Endothelial cell of umbilical vein (primary cell): ENCODE results near the gene MAP4K5. TPM values are rescaled to one million over a fixed set of nuclear protein-coding genes. Genes with fewer than 3 reads are reported as not detected.
A peak's percentile ranks its signal among the peaks of the same experiment; 100 is the strongest.

Experiments used
- BruUV-seq: library from RNA; stranded (reverse); fragments of 400-500 nt; replicated peaks from 2 replicates; lab custom pipeline; 2021; lab: Mats Ljungman, UMichigan
- CTCF ChIA-PET: fragments of 300-600, 350-600 bp; sonication (Branson Sonifier 250); formaldehyde crosslinking; loops from one replicate; lab custom pipeline; 2021; ENCODE audit warnings: antibody characterized with exemption, inconsistent platforms; lab: Charles Lee
- POLR2A ChIA-PET: fragments of 300-600, 350-600 bp; sonication (Branson Sonifier 250); formaldehyde crosslinking; loops from one replicate; lab custom pipeline; 2021; ENCODE audit warnings: antibody characterized with exemption, inconsistent platforms; lab: Charles Lee
- DNase-seq: peaks from one replicate; pipeline ENCODE4 v3.0.0-alpha.2; 2011; ENCODE audit warnings: low read depth, low spot score
- FAIRE-seq: peaks from 2 replicates; lab custom pipeline; 2011; peaks lifted over from hg19 to GRCh38; lab: Jason Lieb, UNC
- H2AFZ ChIP-seq: 2 replicates; pipeline ENCODE4 v1.6.0; 2012; ENCODE audit warnings: low read depth, low read length, control low read depth, inconsistent platforms
- H3K27ac ChIP-seq: 2 replicates; pipeline ENCODE4 v1.5.1; 2011; ENCODE audit warnings: low read depth, mild to moderate bottlenecking, control low read depth, low read length, moderate library complexity; ENCODE audit not compliant: insufficient read depth
- H3K27me3 ChIP-seq, 2 experiments: 2 replicates each; pipeline versions ENCODE4 v1.6.0 to v1.6.1; 2011; ENCODE audit warnings: low read length in 2 of 2, mixed read lengths in 1 of 2; ENCODE audit not compliant: control insufficient read depth in 2 of 2, insufficient read depth in 2 of 2
- H3K36me3 ChIP-seq, 2 experiments: 2 replicates in 1 of 2; 3 replicates in 1 of 2; pipeline ENCODE4 v1.5.1; 2011; ENCODE audit warnings: low read length in 2 of 2, mild to moderate bottlenecking in 1 of 2, moderate library complexity in 1 of 2; ENCODE audit not compliant: control insufficient read depth in 2 of 2, insufficient read depth in 2 of 2; ENCODE audit errors: extremely low read depth in 1 of 2
- H3K4me1 ChIP-seq: 3 replicates; pipeline ENCODE4 v1.5.1; 2011; ENCODE audit warnings: mild to moderate bottlenecking, low read length; ENCODE audit not compliant: control insufficient read depth, insufficient read depth; ENCODE audit errors: extremely low read depth
- H3K4me2 ChIP-seq: 2 replicates; pipeline ENCODE4 v1.6.1; 2011; ENCODE audit warnings: low read length, control low read depth, mixed read lengths; ENCODE audit not compliant: insufficient read depth
- H3K4me3 ChIP-seq, 3 experiments: fragments of 200-600 bp in 1 of 3; sonication (generic), shearing (Covaris generic) in 1 of 3; replicated peaks in 1 of 3; 2 replicates each; pipeline ENCODE4 v1.5.1; 2011 to 2016; ENCODE audit warnings: control low read depth in 3 of 3, low read length in 3 of 3, mild to moderate bottlenecking in 2 of 3, inconsistent platforms in 1 of 3, low read depth in 1 of 3, moderate library complexity in 1 of 3; ENCODE audit not compliant: insufficient read depth in 1 of 3
- H3K79me2 ChIP-seq: 2 replicates; pipeline ENCODE4 v1.6.0; 2012; ENCODE audit warnings: low read length, inconsistent platforms; ENCODE audit not compliant: control insufficient read depth, insufficient read depth
- H3K9ac ChIP-seq: replicated peaks from 2 replicates; pipeline ENCODE3; 2011; ENCODE audit warnings: low read length, control low read depth; ENCODE audit not compliant: insufficient read depth; ENCODE audit errors: extremely low read depth
- H3K9me1 ChIP-seq: replicated peaks from 3 replicates; pipeline ENCODE4 v1.6.0; 2011; ENCODE audit warnings: mild to moderate bottlenecking, low read length; ENCODE audit not compliant: control insufficient read depth, insufficient read depth; ENCODE audit errors: extremely low read depth
- H3K9me3 ChIP-seq: replicated peaks from 2 replicates; pipeline ENCODE4 v1.5.1; 2012; ENCODE audit warnings: low read length, inconsistent platforms; ENCODE audit not compliant: control insufficient read depth, insufficient read depth
- H4K20me1 ChIP-seq: replicated peaks from 2 replicates; pipeline ENCODE3; 2011; ENCODE audit warnings: mild to moderate bottlenecking, low read length; ENCODE audit not compliant: control insufficient read depth, insufficient read depth; ENCODE audit errors: extremely low read depth
- EZH2 ChIP-seq: IDR thresholded peaks from 2 replicates; pipeline ENCODE4 v1.6.1; 2012; ENCODE audit warnings: borderline replicate concordance, low read depth, mild to moderate bottlenecking, moderate library complexity, low read length, inconsistent platforms; ENCODE audit not compliant: severe bottlenecking
- FOS ChIP-seq: IDR thresholded peaks from 2 replicates; pipeline ENCODE4 v1.6.1; 2011; ENCODE audit warnings: mild to moderate bottlenecking, low read length, moderate library complexity, borderline replicate concordance; ENCODE audit not compliant: insufficient read depth
- GATA2 ChIP-seq: IDR thresholded peaks from 2 replicates; pipeline ENCODE4 v1.7.0; 2011; ENCODE audit warnings: low read depth, mild to moderate bottlenecking, moderate library complexity, mixed read lengths, low read length; ENCODE audit not compliant: insufficient read length, insufficient read depth
- JUN ChIP-seq: IDR thresholded peaks from 2 replicates; pipeline ENCODE4 v1.6.1; 2011; ENCODE audit warnings: borderline replicate concordance, low read depth; ENCODE audit not compliant: insufficient read length, insufficient read depth
- MYC ChIP-seq: IDR thresholded peaks from one replicate; pipeline ENCODE4 v1.6.1; 2011; ENCODE audit warnings: mild to moderate bottlenecking, low read depth, low read length
- POLR2A ChIP-seq: IDR thresholded peaks from 2 replicates; pipeline ENCODE4 v1.6.1; 2012; ENCODE audit warnings: low read depth, mild to moderate bottlenecking, control low read depth, low read length
- POLR2AphosphoS5 ChIP-seq: IDR thresholded peaks from 2 replicates; pipeline ENCODE4 v1.6.1; 2012; ENCODE audit warnings: low read depth, mild to moderate bottlenecking, control low read depth, low read length, moderate library complexity; ENCODE audit not compliant: insufficient read depth
- dilution Hi-C: fragments of 300-500 bp; cut with MboI; formaldehyde crosslinking; loops from one replicate; pipeline ENCODE4 v1.15.0; 2019; ENCODE audit warnings: low sequenced_read_pairs; ENCODE audit not compliant: extremely low pct_ligation_motif_present
- intact Hi-C: fragments of 100-400 bp; cut with micrococcal nuclease; formaldehyde crosslinking; loops from one replicate; pipeline ENCODE4 v1.10.0; 2022
- polyA plus RNA-seq, 4 experiments: library from polyadenylated mRNA; depleted of rRNA in 3 of 4; stranded (reverse) in 3 of 4; unstranded in 1 of 4; fragments of >200 nt; gene quantifications; 2 replicates each; pipeline versions ENCODE4 v1.2.1 to v1.2.3, GENCODE V29; 2011 to 2012; ENCODE audit warnings: missing spikeins in 1 of 4
- total RNA-seq: library from RNA; stranded (reverse); gene quantifications from 2 replicates; pipeline ENCODE4 v1.2.3, GENCODE V29; 2021
- TF ChIP-seq, protein P1 (sequence below): IDR thresholded peaks from 2 replicates; pipeline ENCODE4 v1.6.1; 2011; ENCODE audit not compliant: insufficient read depth, insufficient read length
- TF ChIP-seq, protein P2 (sequence below), 2 donors: IDR thresholded peaks; 1 replicate in 1 of 2; 2 replicates in 1 of 2; pipeline ENCODE4 v1.5.1; 2011; ENCODE audit warnings: low read length in 2 of 2, mild to moderate bottlenecking in 2 of 2, moderate library complexity in 2 of 2, control low read depth in 1 of 2, inconsistent platforms in 1 of 2, low read depth in 1 of 2; ENCODE audit not compliant: insufficient read depth in 1 of 2; ENCODE audit errors: extremely low read depth in 1 of 2

MAP4K5 gene
- total and polyA plus RNA-seq, 2 donors (not counting 3 experiments of a cell fraction or from before 2014, with no cell fraction given): 17.4 to 73.7 TPM

DNA sequence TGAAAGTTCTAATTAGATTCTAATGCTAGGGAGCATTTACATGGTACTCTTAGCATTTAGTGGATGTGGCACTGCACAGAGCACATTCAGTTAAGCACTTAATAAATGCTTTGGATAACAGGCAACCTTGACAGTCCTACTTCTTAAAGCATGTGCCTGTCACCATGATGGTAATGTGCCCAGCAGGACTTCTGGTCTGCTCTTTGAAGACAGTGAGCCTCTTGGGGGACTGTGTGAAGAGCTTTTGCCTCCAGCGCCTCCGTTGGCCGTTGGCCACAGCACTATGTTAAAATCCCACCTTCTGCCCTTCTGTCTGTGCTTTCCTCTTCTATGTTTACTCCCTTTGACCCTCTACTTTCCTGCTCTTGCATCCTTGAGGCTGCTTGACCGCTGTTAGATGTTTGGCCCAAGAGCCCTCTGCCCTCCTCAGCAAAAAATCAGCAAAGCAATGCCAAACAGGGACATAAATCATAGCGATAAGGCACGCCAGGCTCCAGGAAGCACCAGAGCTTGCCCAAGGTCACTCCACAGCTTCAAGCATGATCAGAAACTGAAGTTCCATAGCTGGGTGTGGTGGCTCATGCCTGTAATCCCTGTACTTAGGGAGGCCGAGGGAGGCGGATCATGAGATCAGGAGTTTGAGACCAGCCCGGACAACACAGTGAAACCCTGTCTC lies 144.0 kb downstream of the MAP4K5 start:
- no peaks in the 10 kb centered on the region for H3K27me3 ChIP-seq
- H3K4me2 ChIP-seq: no peak overlapping the region
- no TSS peak for BruUV-seq
- no peaks in the 10 kb centered on the region for H3K4me1 ChIP-seq
- no peak overlapping the region for H2AFZ ChIP-seq
- ChIA-PET CTCF (interaction anchor here (0.9 to 1.2 kb wide), 2 partner anchors 67 to 70 kb away, joined by 3 read pairs; no protein-coding TSS in a partner anchor), POLR2A (no interaction called here)
- dilution Hi-C loops (no loop called here), intact Hi-C loops (no loop called here)
- H3K9me1 ChIP-seq: no peaks in the 10 kb centered on the region
- no peaks in the 10 kb centered on the region for H3K79me2 ChIP-seq
- TF ChIP-seq GATA2 (no peak), JUN (no peak), EZH2 (no peak), FOS (no peak), POLR2A (no peak), MYC (no peak), POLR2AphosphoS5 (no peak)
- TF ChIP-seq, protein P1, sequence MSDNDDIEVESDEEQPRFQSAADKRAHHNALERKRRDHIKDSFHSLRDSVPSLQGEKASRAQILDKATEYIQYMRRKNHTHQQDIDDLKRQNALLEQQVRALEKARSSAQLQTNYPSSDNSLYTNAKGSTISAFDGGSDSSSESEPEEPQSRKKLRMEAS: no peak
- TF ChIP-seq, protein P2, sequence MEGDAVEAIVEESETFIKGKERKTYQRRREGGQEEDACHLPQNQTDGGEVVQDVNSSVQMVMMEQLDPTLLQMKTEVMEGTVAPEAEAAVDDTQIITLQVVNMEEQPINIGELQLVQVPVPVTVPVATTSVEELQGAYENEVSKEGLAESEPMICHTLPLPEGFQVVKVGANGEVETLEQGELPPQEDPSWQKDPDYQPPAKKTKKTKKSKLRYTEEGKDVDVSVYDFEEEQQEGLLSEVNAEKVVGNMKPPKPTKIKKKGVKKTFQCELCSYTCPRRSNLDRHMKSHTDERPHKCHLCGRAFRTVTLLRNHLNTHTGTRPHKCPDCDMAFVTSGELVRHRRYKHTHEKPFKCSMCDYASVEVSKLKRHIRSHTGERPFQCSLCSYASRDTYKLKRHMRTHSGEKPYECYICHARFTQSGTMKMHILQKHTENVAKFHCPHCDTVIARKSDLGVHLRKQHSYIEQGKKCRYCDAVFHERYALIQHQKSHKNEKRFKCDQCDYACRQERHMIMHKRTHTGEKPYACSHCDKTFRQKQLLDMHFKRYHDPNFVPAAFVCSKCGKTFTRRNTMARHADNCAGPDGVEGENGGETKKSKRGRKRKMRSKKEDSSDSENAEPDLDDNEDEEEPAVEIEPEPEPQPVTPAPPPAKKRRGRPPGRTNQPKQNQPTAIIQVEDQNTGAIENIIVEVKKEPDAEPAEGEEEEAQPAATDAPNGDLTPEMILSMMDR (IDR thresholded peaks at IDR 0.05; ENCODE audit: extremely low read depth in 1 of 2, insufficient read depth in 1 of 2, low read depth in 1 of 2, low read length in 2 of 2): no peak
- H3K36me3 ChIP-seq: no peaks in the 10 kb centered on the region
- FAIRE-seq (no peak), DNase-seq (peak; percentile 74)
- no peak overlapping the region for H3K4me3 ChIP-seq
- no peak overlapping the region for H3K27ac ChIP-seq
- no peak overlapping the region for H3K9ac ChIP-seq
- no peaks in the 10 kb centered on the region for H3K9me3 ChIP-seq
- no peaks in the 10 kb centered on the region for H4K20me1 ChIP-seq
